GM19328 (cell line): Measurements from ENCODE around the gene NCOA1.
"Not testable (repeated sequence)": the region's sequence is repeated elsewhere in the genome, so short reads cannot be mapped to it uniquely, and the experiment has no call there.

Experiments used
- ATAC-seq: cut with Tn5 transposase; IDR thresholded peaks from one replicate; pipeline ENCODE4 v1.9.1; 2021; ENCODE audit warnings: mild to moderate bottlenecking, moderate library complexity; ENCODE audit not compliant: unreplicated experiment

The NCOA1 gene

DNA sequence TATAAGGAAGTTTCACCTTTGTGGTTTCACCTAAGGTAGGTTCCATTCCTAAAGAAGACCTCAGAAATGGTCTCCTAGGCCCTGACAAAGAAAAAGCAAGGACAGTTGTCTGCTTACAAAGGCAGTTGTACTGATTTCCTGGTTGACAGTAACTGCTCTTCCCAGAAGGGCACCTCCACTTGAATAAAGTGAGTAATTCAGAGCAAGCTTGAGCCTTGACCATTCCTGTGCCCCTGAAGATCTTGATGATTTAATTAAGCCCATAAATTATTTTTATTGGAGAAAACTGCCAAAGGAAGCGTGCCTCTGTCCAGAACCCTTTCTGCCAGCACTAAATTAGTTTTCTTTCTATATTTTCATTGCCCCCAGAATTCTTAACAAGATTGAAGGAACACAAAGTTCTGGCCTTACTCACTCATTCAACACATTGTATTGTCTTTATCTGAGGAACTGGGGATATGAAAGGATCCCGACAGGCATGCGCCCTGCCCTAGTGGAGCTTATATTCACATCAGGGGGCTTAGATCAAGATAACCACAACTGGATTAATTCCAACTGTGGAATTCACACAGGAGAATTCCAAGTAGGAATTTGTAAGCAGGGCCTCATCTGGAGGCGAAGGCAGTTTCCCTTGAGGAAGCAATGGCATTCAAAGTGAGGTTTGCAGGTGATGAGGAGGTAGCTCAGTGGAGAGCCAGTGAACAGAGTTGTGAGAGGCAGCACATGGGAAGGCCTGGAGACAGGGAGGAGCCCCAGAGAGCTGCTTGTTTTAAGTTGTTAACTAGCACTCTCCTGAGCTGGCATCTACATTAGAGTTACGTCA is 280.9 kb downstream of the NCOA1 start:
- ATAC-seq, result no peak

DNA sequence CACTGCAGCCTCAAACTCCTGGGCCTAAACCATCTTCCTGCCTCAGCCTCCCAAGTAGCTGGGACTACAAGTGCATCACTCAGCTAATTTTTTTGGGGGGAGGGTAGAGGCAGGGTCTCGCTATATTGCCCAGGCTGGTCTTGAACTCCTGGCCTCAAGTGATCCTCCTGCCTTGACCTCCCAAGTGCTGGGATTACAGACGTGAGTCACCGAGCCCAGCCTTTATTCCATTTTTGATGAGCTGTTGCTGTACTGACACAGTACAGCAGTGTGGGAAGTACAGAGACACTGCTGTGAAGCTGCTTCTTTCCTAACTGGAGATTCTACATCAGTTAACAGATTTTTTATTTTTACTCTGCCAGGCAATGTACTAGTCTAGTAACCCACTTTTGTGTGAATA is 283.3 kb downstream of the NCOA1 start:
- no peak for ATAC-seq

DNA sequence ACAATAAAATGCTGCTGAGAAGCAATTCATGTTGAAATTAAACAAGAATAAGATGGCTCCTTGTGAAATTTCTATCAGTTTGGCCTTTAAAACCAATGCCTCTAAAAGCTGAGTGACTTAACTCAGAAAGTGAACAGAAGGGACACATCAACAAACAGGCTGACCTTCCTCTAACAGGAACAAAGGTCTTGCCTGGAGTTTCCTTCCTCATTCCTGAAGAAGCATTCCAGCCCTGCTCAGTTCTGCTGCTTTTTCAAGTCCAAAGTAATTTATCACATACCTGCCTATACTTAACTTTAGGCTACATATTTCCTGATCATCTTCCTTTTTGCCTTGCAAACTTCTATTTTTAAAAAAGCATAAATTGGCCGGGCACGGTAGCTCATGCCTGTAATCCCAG is 288.1 kb downstream of the NCOA1 start:
- ATAC-seq, result no peak

- ATAC-seq, result no peak
Observed at GRCh38 chr2:24783641-24784040, 292.6 kb downstream of the NCOA1 start.

DNA sequence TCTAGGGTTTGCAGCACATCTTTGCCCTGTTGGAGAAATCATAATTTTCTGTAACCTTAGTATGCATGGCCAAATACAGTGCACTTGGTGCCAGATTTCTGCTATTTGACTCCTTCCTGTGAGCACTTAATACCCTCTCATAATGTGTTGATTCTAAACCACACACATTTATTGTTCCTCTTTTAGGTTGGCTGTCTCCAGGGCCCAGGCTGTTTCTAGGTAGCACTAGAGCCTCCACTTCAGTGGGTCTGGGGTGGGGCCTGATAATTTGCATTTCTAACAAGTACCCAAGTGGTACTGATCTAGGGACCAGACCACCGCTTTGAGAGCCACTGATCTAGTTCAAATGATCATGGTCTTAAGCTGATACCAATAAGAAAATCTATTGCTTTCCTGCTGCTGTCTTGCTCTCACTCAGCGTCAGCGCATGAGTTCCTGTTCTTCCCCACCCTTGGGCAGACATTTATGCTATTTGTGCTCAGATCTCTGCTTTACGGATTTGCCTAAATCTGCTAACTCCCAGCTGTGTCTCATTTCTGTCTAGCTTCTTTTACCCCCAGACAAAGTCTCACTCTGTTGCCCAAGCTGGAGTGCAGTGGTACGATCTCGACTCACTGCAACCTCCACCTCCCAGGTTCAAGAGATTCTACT is 294.7 kb downstream of the NCOA1 start:
- peak; percentile 84 for ATAC-seq

DNA sequence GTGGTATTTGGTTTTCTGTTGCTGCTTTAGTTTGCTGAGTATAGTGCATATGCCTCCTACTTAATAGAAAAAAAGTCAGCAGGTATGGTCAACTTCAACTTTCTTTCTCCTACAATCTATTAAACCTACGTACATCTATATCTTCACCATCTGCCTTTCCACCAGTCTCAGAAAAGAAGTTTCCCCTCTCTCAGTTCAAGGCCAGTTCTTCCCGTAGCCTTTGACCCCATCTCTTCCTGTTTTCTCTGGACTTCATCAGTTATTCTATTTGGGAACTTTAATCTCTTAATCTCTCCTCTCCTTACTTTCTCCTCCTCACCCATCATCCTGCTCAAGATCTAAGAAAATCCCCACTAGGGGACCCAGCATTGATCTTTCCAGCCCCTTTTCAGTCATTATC is 296.5 kb downstream of the NCOA1 start:
- ATAC-seq, result no peak

DNA sequence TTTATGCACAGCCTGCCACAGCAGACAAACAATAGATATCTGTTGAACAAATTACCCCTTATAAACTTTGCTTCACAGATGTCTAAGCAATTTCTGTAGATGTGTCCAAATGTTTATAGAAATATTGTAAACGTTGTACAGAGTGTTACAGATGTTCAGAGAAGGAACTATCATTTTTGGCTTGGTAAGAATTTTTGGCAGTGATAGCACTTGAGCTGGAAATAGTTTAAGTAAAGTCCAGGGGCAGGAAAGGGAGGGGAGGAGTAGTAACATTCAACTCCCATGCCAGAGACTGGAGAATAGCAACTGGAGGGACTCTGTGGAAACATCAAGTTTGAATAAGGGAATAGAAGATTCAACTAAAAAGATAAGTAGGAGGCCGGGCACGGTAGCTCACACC is 297.8 kb downstream of the NCOA1 start:
- ATAC-seq, result no peak

GRCh38 chr2:24791452-24791851 is 300.4 kb downstream of the NCOA1 start:
- no peak for ATAC-seq

DNA sequence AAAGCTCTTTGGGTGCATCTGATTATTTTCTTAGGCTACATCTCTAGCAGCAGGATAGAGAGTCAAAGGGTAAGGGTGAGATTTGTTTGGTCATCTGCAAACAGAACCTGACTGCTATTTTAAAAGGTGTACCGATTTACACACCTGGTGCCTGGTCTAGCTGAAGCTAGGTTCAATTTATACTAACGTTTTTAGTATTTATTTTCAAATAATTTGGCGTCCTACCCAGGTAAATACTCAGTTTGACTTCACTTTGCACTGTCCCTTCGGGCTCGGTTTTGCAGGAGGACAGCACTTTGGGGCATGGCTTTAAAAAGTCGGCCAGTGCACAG is 301.5 kb downstream of the NCOA1 start:
- no peak for ATAC-seq

DNA sequence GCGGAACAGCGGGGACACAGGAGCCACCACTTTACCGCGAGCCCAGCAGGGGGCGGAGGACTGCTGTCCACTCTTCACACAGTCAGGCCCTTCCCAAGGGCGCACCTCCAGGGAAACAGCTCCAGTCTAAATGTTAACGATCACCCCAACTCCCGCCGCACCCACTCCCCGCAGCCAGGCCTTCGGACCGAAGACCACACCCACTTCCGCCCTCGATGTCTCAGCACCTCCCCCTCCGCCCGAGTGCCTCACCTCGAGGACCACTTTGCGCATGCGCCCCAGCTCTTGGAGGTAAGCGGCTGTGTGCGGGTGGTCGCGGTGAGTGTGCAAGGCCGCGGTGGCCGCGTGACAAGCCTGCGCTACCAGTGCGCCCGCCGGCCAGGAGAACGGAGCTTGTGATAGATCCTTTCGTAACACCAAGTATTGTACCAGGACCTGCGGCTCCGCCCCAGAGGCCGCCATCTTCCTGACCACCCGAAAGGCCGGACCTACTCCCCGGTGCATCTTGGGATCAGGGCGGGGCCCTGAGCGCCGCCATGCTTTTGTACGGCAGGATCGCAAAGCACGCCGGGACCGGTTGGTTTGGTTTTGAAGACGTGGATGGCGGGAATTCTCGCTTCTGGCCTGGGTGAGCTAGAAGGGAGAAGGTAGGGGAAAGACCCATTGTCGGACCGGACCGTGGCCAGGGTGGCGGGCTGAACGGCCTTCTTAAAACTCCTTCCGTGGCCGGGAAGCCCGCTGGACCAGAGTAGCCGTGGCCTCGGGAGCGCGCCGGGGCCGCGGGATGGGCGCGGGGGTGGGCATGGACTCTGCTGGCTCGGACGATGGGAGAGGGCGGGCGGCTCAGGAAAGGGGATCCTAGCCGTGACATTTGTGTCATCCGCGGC is 302.1 kb downstream of the NCOA1 start, which contains the start of the genes CENPO and PTRHD1:
TSS of gene CENPO (plus strand) at position 552 of the 887 bp plus-strand sequence. CDS start 495 bp downstream, outside the sequence.
TSS of gene PTRHD1 (minus strand) at position 518 of the 887 bp plus-strand sequence. CDS start at position 504, 14 bp downstream.
- peak; percentile 95 for ATAC-seq

DNA sequence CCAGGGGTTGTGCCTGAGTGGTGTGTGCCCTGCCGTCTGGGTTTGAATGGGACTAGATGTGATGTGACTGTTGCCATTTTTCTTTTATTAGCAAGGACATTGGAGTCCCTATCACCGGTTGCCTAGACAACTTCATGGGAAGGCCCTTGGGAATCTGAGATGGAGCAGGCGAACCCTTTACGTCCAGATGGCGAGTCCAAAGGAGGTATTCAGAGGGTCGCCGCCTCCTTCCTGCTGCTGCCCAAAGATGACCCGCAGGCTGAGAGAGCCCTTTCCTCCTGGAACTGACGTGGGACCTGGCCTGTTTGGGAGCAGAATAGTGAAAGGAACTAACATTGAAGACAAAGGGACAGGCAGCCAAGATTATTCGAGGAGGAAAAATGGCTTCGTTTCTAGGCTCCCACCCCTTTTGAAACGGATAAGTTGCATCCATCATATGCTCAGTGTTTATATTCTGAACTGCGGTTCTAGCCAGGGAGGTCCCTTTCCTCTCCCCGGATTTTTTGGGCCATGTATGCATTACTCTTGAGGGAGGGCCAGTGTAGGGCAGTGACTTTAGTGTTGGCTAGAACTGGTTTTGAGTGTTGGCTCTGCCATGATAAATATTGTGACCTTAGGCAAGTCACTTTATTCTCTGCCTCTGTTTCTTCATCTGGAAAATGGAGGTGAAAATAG is 302.8 kb downstream of the NCOA1 start:
- no peak for ATAC-seq

GRCh38 chr2:24797644-24798043 is 306.6 kb downstream of the NCOA1 start:
- ATAC-seq, result no peak

DNA sequence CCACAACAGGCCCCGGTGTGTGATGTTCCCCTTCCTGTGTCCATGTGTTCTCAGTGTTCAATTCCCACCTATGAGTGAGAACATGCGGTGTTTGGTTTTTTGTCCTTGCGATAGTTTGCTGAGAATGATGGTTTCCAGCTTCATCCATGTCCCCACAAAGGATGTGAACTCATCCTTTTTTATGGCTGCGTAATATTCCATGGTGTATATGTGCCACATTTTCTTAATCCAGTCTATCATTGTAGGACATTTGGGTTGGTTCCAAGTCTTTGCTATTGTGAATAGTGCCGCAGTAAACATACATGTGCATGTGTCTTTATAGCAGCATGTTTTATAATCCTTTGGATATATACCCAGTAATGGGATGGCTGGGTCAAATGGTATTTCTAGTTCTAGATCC is 309.4 kb downstream of the NCOA1 start:
- not testable (repeated sequence) for ATAC-seq

GRCh38 chr2:24805811-24806660 is 315.0 kb downstream of the NCOA1 start:
- ATAC-seq, result not testable (repeated sequence)

- no peak for ATAC-seq
Observed at GRCh38 chr2:24806661-24807036, 315.6 kb downstream of the NCOA1 start.

DNA sequence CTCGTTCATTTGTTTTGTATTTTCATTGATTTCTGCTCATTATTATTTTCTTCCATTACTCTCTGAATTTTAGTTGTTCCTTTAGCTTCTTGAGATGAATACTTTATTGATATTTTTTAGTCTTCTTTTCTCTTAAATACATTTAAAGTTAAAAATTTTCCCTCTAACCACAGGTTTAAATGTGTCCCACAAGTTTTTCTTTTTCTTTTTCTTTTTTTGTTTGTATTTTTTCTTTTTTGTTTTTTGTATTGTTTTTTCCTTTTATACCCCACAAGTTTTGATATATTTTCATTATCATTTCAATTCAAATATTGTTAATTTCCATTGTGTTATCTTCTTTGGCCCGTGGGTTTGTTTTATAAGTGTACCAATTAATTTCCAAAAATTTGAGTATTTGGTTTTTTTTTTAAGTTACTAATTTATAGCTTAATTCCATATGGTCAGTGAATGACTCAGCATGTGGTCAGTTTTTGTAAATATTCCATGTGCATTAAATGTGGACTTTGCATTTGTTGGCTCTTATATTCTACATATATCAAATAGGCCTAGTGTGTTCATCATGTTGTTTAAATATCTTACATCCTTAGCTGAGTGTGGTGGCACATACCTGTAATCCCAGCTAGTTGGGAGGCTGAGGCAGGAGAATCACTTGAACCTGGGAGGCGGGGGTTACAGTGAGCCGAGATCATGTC is 318.4 kb downstream of the NCOA1 start:
- no peak for ATAC-seq

DNA sequence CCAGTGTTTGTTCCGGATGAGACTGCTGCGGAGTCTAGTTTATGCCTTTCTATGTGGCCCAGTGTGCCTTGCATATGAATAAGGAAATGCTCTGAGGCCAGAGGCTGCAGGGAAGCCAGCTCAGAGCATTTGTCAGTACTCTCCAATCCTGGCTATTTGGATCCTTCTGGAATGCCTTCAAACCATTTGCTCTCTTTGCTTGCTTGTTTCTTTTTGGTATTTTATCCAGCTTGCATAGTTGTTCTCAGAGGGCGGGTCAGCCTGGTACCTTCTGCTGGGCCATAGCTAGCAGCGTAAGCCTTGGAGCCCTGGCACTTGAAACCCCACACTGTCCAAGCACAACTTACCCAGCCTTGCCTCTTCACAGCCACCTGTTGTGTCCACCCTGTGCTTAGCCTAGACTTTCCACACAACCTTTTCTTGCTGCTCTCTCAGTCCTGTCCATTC is 322.7 kb downstream of the NCOA1 start:
- no peak for ATAC-seq

- no peak for ATAC-seq
Observed at GRCh38 chr2:24814516-24814915, 323.5 kb downstream of the NCOA1 start.

DNA sequence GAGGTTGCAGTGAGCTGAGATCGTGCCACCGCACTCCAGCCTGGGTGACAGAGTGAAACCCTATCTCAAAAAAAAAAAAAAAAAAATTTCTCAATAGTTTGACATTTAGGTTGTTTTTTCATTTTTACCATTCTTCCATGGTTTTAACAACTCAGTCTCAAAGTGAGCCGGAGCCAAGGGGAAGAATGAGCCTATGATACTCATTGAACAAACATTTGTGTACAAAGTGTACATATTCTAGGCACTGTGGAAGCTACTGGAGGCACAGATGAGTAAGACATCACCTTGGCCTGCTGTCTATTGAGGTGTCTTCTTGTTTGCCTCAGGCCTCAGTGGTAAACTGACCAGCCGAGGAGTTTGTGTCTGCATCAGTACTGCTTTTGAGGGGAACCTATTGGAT is 324.1 kb downstream of the NCOA1 start:
- ATAC-seq, result no peak
